ENCODE measurements around the gene NBDY. TPM values are rescaled to one million over a fixed set of nuclear protein-coding genes. Genes with fewer than 3 reads are reported as not detected.

Gene NBDY
- total and polyA plus RNA-seq, 2 of the 4 experiments (the other 2 are of a cell fraction), result 3.2 to 61.5 TPM

- TF ChIP-seq FOS (IDR thresholded peaks at IDR 0.05; ENCODE audit: low read depth, low read length) (no peak), RAD21 (IDR thresholded peaks at IDR 0.05; ENCODE audit: low read length) (no peak), USF2 (IDR thresholded peaks at IDR 0.05; ENCODE audit: low read depth, low read length) (no peak), SMC3 (IDR thresholded peaks at IDR 0.05; ENCODE audit: low read depth, low read length) (no peak)
- dilution Hi-C loops (cut with HindIII; ENCODE audit: low sequenced_read_pairs, unreplicated experiment), result no loop called here
- intact Hi-C loops (cut with micrococcal nuclease), result no loop called here
- POLR2A ChIA-PET (ENCODE audit: unreplicated experiment), result no interaction called here
- Histone ChIP-seq H4K8ac (ENCODE audit: low read depth in 2 of 2, low read length in 2 of 2) (no peak overlapping the region; a peak in 1 of 4 replicates), H3K9me1 (ENCODE audit: insufficient read depth, low read length) (no peaks in the 10 kb centered on the region; the same call in 1 of the 2 replicates), H3K4me1 (ENCODE audit: control insufficient read depth, insufficient read depth, low read length) (no peaks in the 10 kb centered on the region), H3K18ac (ENCODE audit: low read depth, low read length) (no peak overlapping the region), H3K14ac (replicated peaks; ENCODE audit: low read depth, low read length) (no peak overlapping the region), H2BK20ac (ENCODE audit: low read depth, low read length) (no peak overlapping the region), H3K4me3 (ENCODE audit: insufficient read depth, low read depth, low read length) (no peak overlapping the region), H3K36me3 (ENCODE audit: control insufficient read depth, insufficient read depth, low read length) (peaks cover 4% of the 10 kb centered on the region; the same call in 1 of the 2 replicates), H3K79me1 (ENCODE audit: low read depth in 1 of 2, low read length in 2 of 2) (no peaks in the 10 kb centered on the region), H4K5ac (ENCODE audit: low read depth, low read length) (no peak overlapping the region), H2BK15ac (ENCODE audit: low read depth, low read length) (no peak overlapping the region), H2AK9ac (replicated peaks; ENCODE audit: low read depth, low read length, poor library complexity) (no peak overlapping the region), H3K9ac (ENCODE audit: low read depth, low read length) (no peak overlapping the region), H2AFZ (replicated peaks; ENCODE audit: low read length, poor library complexity) (no peak overlapping the region), H3K27me3 (ENCODE audit: control insufficient read depth, insufficient read depth, low read length) (no peaks in the 10 kb centered on the region), H3K4me2 (ENCODE audit: low read depth, low read length) (no peak overlapping the region), H2BK120ac (ENCODE audit: low read depth, low read length) (no peak overlapping the region), H3K9me3 (ENCODE audit: control insufficient read depth, insufficient read depth, low read length) (no peaks in the 10 kb centered on the region), H3K27ac (ENCODE audit: insufficient read depth, low read length) (no peak overlapping the region), H2BK5ac (ENCODE audit: low read depth, low read length, poor library complexity, severe bottlenecking) (no peak overlapping the region), H3K23ac (ENCODE audit: low read depth, low read length) (no peak overlapping the region), H4K91ac (ENCODE audit: insufficient read depth, low read depth, low read length) (no peak overlapping the region), H4K20me1 (ENCODE audit: insufficient read depth, low read length) (no peaks in the 10 kb centered on the region; the same call in 1 of the 2 replicates), H3K4ac (ENCODE audit: low read depth, low read length) (no peak overlapping the region), H2AK5ac (ENCODE audit: low read depth, low read length) (no peak overlapping the region), H3K56ac (ENCODE audit: extremely low read depth, insufficient read depth, low read length) (no peak overlapping the region)
- 74% methylated on average over 2 of the region's 2 CpGs; no CpG with 5 or more reads in 1 of the 2 experiments for WGBS, 2 experiments (ENCODE audit: extremely low coverage in 2 of 2, insufficient read length in 1 of 2)
- no peak for ATAC-seq (ENCODE audit: low read depth)
- in situ Hi-C loops (cut with MboI; ENCODE audit: low sequenced_read_pairs), result no loop called here
- DNase-seq, result no peak
- CTCF ChIA-PET, result no interaction called here
- no TSS peak for BruUV-seq (replicated peaks)
These were observed 53.3 kb downstream of the NBDY start for GRCh38 chrX:56782352-56782751.

All from IMR-90 (cell line).